NCI-H2081 (cell line): ENCODE data around the gene P4HTM.
"Not testable (repeated sequence)": the region's sequence is repeated elsewhere in the genome, so short reads cannot be mapped to it uniquely, and the experiment has no call there.

Source experiments
- DNase-seq, 2 experiments: peaks; one replicate each; lab custom pipeline; 2025; lab: John Stamatoyannopoulos, UW

The P4HTM gene

DNA sequence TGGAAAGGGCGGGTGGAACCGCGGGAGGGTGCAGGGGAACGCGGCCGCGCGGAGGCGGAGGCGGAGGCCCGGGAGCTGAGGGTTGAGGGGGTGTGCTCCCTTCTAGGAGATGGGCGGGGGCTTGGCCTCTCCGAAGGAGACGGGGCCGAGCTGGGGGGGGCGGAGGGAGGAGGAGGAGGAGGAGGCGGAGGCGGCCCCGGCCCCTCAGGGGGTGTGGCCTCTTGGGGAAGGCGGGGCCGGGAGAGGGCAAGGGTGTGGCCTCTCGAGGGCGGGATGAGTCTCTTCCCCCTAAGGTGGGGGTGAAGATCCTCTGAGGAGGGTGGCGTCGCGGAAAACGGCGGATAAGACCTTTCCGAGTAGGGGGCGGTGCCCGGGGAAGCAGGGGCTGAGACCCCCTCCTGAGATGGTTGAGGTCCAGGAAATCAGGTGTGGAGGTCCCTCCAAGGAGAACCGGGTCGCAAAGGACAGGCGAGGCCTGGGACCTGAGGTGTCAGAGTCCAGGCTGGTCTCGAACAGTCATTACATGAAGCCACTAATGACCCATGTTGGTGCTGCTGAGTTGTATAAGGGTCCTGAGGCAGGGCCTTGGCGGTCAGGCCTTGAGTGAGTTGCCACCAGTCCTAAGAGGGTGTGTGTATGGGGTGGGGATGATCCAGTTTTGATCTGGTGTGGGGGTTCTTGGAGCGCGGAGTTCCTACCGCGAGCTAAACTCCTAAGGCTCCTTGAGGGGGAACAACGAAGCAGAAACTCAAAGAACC is 17.9 kb downstream of the P4HTM start:
- peak; percentile 54 to 71 for DNase-seq

DNA sequence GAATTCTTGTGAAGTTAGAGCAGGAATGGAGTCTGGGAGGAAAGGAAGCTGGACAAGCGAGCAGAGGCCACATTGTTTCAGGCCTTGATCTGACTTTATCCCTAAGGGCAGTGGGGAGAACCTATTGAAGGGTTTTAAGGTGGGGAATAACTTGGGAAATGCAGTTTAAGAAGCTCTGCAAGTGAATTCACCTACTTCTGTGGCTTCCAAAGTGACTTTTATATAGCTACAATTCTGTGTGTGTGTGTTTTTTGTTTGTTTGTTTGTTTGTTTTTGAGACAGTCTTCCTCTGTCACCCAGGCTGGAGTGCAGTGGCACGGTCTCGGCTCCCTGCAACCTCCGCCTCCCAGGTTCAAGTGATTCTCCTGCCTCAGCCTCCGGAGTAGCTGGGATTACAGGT is 18.6 kb downstream of the P4HTM start:
- DNase-seq, result not testable (repeated sequence)

DNA sequence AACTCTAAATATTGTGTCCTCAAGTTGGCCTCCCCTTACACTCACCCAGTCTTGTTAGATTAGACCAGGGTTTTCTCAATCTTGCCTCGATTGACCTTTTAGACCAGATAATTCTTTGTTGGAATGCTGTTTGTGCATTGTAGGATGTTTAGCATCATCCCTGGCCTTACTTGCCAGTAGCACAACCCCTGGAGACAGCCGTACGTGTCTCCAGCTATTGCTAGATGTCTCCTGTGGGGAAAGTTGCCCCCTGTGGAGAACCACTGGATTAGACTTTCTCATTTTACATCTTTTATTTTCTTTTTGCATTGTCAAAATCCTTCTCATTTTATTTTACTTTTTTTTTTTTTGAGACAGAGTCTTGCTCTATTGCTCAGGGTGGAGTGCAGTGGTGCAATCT is 19.4 kb downstream of the P4HTM start:
- no peak for DNase-seq

DNA sequence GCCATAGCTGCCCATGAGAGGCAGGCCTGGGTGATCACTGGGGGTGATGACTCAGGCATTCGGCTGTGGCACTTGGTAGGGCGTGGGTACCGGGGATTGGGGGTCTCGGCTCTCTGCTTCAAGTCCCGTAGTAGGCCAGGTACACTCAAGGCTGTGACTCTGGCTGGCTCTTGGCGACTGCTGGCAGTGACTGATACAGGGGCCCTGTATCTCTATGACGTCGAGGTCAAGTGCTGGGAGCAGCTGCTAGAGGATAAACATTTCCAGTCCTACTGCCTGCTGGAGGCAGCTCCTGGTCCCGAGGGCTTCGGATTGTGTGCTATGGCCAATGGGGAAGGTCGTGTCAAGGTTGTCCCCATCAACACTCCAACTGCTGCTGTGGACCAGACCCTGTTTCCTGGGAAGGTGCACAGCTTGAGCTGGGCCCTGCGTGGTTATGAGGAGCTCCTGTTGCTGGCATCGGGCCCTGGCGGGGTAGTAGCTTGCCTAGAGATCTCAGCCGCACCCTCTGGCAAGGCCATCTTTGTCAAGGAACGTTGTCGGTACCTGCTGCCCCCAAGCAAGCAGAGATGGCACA is 22.5 kb downstream of the P4HTM start:
- no peak for DNase-seq

DNA sequence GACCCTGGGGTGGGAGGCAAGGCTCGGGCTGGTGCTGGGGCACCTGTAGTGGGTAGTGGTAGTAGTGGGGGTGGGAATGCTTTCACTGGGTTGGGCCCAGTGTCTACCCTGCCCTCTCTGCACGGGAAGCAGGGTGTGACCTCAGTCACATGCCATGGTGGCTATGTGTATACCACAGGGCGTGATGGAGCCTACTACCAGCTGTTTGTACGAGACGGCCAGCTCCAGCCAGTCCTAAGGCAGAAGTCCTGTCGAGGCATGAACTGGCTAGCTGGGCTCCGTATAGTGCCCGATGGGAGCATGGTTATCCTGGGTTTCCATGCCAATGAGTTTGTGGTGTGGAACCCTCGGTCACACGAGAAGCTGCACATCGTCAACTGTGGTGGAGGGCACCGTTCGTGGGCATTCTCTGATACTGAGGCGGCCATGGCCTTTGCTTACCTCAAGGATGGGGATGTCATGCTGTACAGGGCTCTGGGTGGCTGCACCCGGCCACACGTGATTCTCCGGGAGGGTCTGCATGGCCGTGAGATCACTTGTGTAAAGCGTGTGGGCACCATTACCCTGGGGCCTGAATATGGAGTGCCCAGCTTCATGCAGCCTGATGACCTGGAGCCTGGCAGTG is 23.2 kb downstream of the P4HTM start:
- DNase-seq, result peak in 1 of 2 experiments; percentile 38

GRCh38 chr3:49013738-49014660 is 24.0 kb downstream of the P4HTM start:
- DNase-seq, result no peak

GRCh38 chr3:49015072-49015471 is 25.0 kb downstream of the P4HTM start:
- no peak for DNase-seq

DNA sequence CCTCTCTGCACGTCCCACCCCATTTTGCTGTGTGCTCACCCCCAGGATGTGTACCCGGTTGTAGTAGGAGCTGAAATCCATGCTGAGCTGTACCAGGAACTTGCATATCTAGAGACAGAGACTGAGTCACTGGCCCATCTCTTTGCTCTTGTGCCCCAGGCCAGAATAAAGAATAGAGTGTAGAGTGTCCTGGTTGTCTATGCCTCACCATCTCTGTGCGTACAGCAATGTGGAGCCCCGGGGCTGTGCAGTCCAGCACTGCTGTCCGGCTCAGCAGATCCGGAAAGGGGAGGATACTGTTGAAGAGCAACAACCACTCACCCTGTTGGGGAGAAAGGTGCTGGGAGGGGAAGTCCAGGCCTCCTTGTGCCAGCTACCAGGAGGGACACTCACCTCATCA is 25.7 kb downstream of the P4HTM start:
- no peak for DNase-seq

DNA sequence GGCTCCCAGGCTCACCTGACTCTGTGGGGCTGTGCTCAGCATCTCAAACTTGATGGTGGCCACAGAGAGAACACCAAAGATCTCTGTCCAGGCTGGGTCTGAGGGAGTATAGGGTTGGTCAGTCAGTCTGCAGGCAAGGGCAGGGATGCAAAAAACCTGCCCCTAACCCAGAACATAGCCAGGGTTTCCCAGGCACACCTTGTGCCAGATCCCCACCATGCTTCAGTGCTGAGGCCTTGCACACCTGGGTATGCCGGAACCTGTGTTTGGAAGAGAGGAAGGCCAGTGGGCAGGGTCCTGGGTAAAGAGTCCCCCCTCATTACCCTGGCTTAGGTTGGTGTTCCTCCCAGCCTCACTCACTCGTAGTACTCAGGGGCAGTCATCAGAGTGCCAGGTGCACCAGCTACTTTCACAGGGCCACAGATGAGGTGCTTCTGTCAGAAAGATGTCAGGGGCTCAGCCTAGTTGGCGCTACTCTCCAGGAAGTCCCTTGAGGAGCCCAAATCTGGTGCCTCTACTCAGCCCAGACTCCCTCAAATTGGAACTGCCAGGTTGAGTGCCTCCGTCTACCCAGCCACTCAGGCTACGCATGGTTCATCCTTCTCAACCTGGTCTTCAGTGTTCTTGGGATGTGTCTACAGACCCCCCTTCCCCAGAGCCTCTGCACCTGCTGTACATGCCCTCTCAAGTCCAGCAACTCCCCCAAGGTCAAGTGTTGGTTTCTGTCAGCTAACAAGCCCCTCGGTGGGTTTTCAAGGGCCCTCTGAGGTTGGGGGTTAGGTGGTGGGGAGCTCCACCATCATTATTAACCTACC is 26.6 kb downstream of the P4HTM start:
- no peak for DNase-seq

GRCh38 chr3:49017229-49017970 is 27.4 kb downstream of the P4HTM start:
- DNase-seq, result peak in 1 of 2 experiments; percentile 43

DNA sequence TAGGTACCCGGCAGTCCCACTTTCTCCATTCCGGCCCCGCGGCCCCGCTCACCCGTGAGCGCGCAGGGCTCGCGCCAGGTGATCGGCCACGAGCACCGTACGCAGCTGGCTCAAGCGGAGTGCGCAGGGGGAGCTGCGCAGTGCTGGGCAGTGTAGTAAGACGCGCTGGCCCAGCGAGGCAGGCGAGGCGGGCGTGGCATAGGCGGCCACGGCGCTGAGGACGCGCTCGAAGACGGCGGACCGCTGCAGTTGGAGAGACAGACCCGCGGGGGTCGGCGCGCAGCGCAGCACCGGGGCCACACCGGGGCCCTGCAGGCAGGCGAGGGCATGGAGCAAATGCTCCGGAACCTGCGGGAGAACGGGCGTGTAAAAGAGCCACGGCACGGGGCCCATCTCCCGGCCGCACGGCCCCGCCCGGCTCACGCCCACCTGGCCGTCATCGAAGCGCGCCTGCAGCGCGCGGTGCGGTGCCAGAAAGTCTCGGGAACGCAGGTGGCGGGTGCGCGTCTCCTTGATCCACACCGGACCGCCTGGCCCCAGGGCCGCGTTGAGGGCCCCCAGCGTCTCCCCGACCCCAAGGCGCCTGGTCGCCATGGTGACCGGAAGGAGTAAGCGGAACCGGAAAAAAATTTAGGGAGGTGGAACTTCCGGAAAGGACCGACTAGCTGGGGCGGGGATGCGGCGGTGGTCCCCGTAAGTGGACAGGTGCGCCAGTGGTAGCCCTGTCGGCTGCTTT is 28.1 kb downstream of the P4HTM start, which contains the start of gene DALRD3:
DALRD3 (minus strand) TSS at position 610 of the 736 bp plus-strand sequence; CDS start at position 594, 16 bp downstream.
- peak; percentile 60 to 77 for DNase-seq

- no peak for DNase-seq
These were observed 28.6 kb downstream of the P4HTM start for GRCh38 chr3:49018707-49019006.

GRCh38 chr3:49019941-49020329 is 29.9 kb downstream of the P4HTM start:
- no peak for DNase-seq

- DNase-seq, result peak in 1 of 2 experiments; percentile 12
These were observed 30.5 kb downstream of the P4HTM start for GRCh38 chr3:49020330-49021212.

GRCh38 chr3:49021213-49021812 is 31.3 kb downstream of the P4HTM start:
- peak; percentile 96 to 98 for DNase-seq

DNA sequence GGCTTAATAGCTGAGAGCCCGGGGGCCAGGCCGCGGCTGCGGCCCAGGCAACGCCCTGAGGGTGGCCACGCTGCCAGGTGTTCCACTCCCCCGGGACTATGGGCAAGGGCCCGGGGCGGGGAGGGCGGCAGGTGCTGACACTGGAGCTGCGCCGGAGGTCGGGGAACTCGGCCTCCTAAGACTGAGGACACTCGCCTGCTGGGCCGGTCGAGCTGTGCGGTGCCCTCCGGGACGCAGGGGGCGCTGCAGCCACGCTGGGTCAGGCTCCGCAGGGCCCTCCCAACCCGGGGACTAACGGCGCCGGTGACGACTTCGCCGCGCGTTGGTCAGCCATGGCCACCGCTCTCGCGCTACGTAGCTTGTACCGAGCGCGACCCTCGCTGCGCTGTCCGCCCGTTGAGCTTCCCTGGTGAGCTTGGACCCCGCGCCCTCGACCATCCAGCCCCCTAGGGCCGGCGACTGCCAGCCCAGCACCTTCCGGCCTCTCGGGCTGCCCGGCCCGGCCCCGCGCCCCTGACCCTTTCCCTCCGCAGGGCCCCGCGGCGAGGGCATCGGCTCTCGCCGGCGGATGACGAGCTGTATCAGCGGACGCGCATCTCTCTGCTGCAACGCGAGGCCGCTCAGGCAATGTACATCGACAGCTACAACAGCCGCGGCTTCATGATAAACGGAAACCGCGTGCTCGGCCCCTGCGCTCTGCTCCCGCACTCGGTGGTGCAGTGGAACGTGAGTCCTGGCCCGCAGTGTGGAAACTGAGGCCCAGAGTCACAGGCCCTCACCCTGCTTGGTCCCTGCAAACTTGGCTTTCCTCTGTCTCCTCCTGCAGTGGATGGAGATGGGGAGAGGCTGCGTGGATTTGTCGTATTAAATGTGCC is 32.0 kb downstream of the P4HTM start, which contains the start of gene NDUFAF3:
NDUFAF3 (plus strand) TSS at position 309 of the 875 bp plus-strand sequence; CDS start at position 333, 24 bp downstream.
- peak; percentile 94 to 98 for DNase-seq

GRCh38 chr3:49022688-49023171 is 32.7 kb downstream of the P4HTM start:
- no peak for DNase-seq
